MCF 10A (cell line): ENCODE measurements around the gene ADGRD2. TPM values are rescaled to one million over a fixed set of nuclear protein-coding genes. Genes with fewer than 3 reads are reported as not detected.

Experiments used
- BruUV-seq: library from RNA; stranded (reverse); fragments of 400-500 nt; replicated peaks from 2 replicates; lab custom pipeline; 2021; lab: Mats Ljungman, UMichigan
- CTCF ChIA-PET: fragments of 300-600 bp; sonication (Branson Sonifier 250); formaldehyde crosslinking; extraction: SDS; loops from one replicate; lab custom pipeline; 2021; ENCODE audit warnings: antibody characterized with exemption, inconsistent platforms; lab: Yijun Ruan, JAX
- POLR2A ChIA-PET: fragments of 300-600, 350-650 bp; sonication (Branson Sonifier 250); formaldehyde crosslinking; extraction: SDS; loops from one replicate; lab custom pipeline; 2020; ENCODE audit warnings: antibody characterized with exemption, inconsistent platforms; lab: Yijun Ruan, JAX
- DNase-seq: peaks from one replicate; pipeline ENCODE4 v3.0.0-alpha.2; 2018; ENCODE audit not compliant: unreplicated experiment
- H3K27ac Mint-ChIP-seq: one replicate; pipeline ENCODE4 v1.8.0; 2022; ENCODE audit warnings: mild to moderate bottlenecking, low read depth, mixed read lengths; ENCODE audit not compliant: unreplicated experiment
- H3K27me3 Mint-ChIP-seq: one replicate; pipeline ENCODE4 v1.8.0; 2022; ENCODE audit warnings: mixed read lengths; ENCODE audit not compliant: insufficient read depth, unreplicated experiment
- H3K36me3 Mint-ChIP-seq: one replicate; pipeline ENCODE4 v1.8.0; 2022; ENCODE audit warnings: mild to moderate bottlenecking, moderate library complexity, mixed read lengths; ENCODE audit not compliant: insufficient read depth, unreplicated experiment
- H3K4me1 Mint-ChIP-seq: one replicate; pipeline ENCODE4 v1.8.0; 2022; ENCODE audit warnings: mixed read lengths; ENCODE audit not compliant: insufficient read depth, unreplicated experiment
- H3K4me3 Mint-ChIP-seq: one replicate; pipeline ENCODE4 v1.8.0; 2022; ENCODE audit warnings: mild to moderate bottlenecking, moderate library complexity, mixed read lengths; ENCODE audit not compliant: unreplicated experiment
- H3K9me3 Mint-ChIP-seq: one replicate; pipeline ENCODE4 v1.8.0; 2022; ENCODE audit warnings: mixed read lengths; ENCODE audit not compliant: unreplicated experiment
- CTCF ChIP-seq: fragments of 200-600 bp; IDR thresholded peaks from one replicate; pipeline ENCODE4 v1.8.0; 2022; ENCODE audit warnings: antibody characterized with exemption, mild to moderate bottlenecking; ENCODE audit not compliant: unreplicated experiment
- intact Hi-C: fragments of 100-400 bp; cut with micrococcal nuclease; formaldehyde crosslinking; loops from 2 replicates; pipeline ENCODE4 v1.14.1; 2022
- total RNA-seq: library from RNA; stranded (reverse); gene quantifications from 2 replicates; pipeline ENCODE4 v1.2.3, GENCODE V29; 2022

Gene ADGRD2
- total RNA-seq, 1 experiment from 2014 or later: not detected

GRCh38 chr9:124504530-124505005 is 54.3 kb downstream of the ADGRD2 start:
- H3K36me3 Mint-ChIP-seq: no peaks in the 10 kb centered on the region
- intact Hi-C loops: no loop called here
- ChIA-PET POLR2A (interaction anchor here (0.7 kb wide), 1 partner anchor 148 kb away, joined by 3 read pairs; no protein-coding TSS in a partner anchor), CTCF (no interaction called here)
- H3K9me3 Mint-ChIP-seq: no peaks in the 10 kb centered on the region
- TF ChIP-seq CTCF: no peak
- H3K4me1 Mint-ChIP-seq: peaks cover 6% of the 10 kb centered on the region
- no TSS peak for BruUV-seq
- H3K27ac Mint-ChIP-seq: no peak overlapping the region
- peaks cover 29% of the 10 kb centered on the region for H3K27me3 Mint-ChIP-seq
- no peak overlapping the region for H3K4me3 Mint-ChIP-seq
- no peak for DNase-seq

GRCh38 chr9:124505006-124505900 is 55.0 kb downstream of the ADGRD2 start:
- ChIA-PET POLR2A (no interaction called here), CTCF (interaction anchor here (0.6 kb wide), 1 partner anchor 88 kb away, joined by 3 read pairs; no protein-coding TSS in a partner anchor)
- H3K27me3 Mint-ChIP-seq: peaks cover 23% of the 10 kb centered on the region
- no peaks in the 10 kb centered on the region for H3K9me3 Mint-ChIP-seq
- H3K4me3 Mint-ChIP-seq: no peak overlapping the region
- peaks cover 6% of the 10 kb centered on the region for H3K4me1 Mint-ChIP-seq
- no peak overlapping the region for H3K27ac Mint-ChIP-seq
- DNase-seq: no peak
- no TSS peak for BruUV-seq
- H3K36me3 Mint-ChIP-seq: no peaks in the 10 kb centered on the region
- intact Hi-C loops: no loop called here
- no peak for TF ChIP-seq CTCF

- H3K27ac Mint-ChIP-seq: no peak overlapping the region
- H3K4me1 Mint-ChIP-seq: peaks cover 11% of the 10 kb centered on the region
- H3K27me3 Mint-ChIP-seq: peaks cover 23% of the 10 kb centered on the region
- ChIA-PET POLR2A (no interaction called here), CTCF (no interaction called here)
- H3K36me3 Mint-ChIP-seq: no peaks in the 10 kb centered on the region
- no peaks in the 10 kb centered on the region for H3K9me3 Mint-ChIP-seq
- no peak for DNase-seq
- BruUV-seq: no TSS peak
- intact Hi-C loops: no loop called here
- H3K4me3 Mint-ChIP-seq: no peak overlapping the region
- no peak for TF ChIP-seq CTCF
Observed at GRCh38 chr9:124505901-124506346, 55.7 kb downstream of the ADGRD2 start.

GRCh38 chr9:124506433-124506832 is 56.2 kb downstream of the ADGRD2 start:
- Mint-ChIP-seq H3K9me3 (no peaks in the 10 kb centered on the region), H3K4me1 (peaks cover 13% of the 10 kb centered on the region), H3K27ac (no peak overlapping the region), H3K27me3 (peaks cover 23% of the 10 kb centered on the region), H3K36me3 (no peaks in the 10 kb centered on the region), H3K4me3 (no peak overlapping the region)
- ChIA-PET POLR2A (no interaction called here), CTCF (interaction anchor here (0.5 kb wide), 1 partner anchor 378 kb away, joined by 3 read pairs; no protein-coding TSS in a partner anchor)
- intact Hi-C loops: no loop called here
- TF ChIP-seq CTCF: no peak
- no TSS peak for BruUV-seq
- no peak for DNase-seq
